Small intestine (tissue), 7 donors: ENCODE data around the gene FNIP2. TPM values are rescaled to one million over a fixed set of nuclear protein-coding genes. Genes with fewer than 3 reads are reported as not detected.
A peak's percentile ranks its signal among the peaks of the same experiment; 100 is the strongest.
"Not testable (repeated sequence)": the region's sequence is repeated elsewhere in the genome, so short reads cannot be mapped to it uniquely, and the experiment has no call there.

Experiments
- DNase-seq, 2 donors: peaks; one replicate each; pipeline versions ENCODE4 v3.0.0 to v3.0.0-alpha.2; 2013
- FAIRE-seq: peaks from 2 replicates; lab custom pipeline; 2012; peaks lifted over from hg19 to GRCh38; lab: Jason Lieb, UNC
- H3K27ac ChIP-seq, 3 donors: one replicate each; pipeline ENCODE4 v1.5.1; 2013; ENCODE audit warnings: low read length in 2 of 3, mild to moderate bottlenecking in 2 of 3, control low read depth in 1 of 3, inconsistent platforms in 1 of 3, low read depth in 1 of 3, moderate library complexity in 1 of 3
- H3K27me3 ChIP-seq, 3 donors: one replicate each; pipeline ENCODE4 v1.6.1; 2013; ENCODE audit warnings: low read length in 3 of 3, inconsistent platforms in 1 of 3; ENCODE audit not compliant: control insufficient read depth in 3 of 3, insufficient read depth in 3 of 3
- H3K36me3 ChIP-seq, 3 donors: one replicate each; pipeline ENCODE4 v1.6.1; 2013; ENCODE audit warnings: low read length in 3 of 3, inconsistent platforms in 1 of 3, low read depth in 1 of 3, mild to moderate bottlenecking in 1 of 3, moderate library complexity in 1 of 3; ENCODE audit not compliant: control insufficient read depth in 3 of 3, insufficient read depth in 2 of 3
- H3K4me1 ChIP-seq, 3 donors: one replicate each; pipeline ENCODE4 v1.6.1; 2013; ENCODE audit warnings: low read length in 2 of 3, inconsistent platforms in 1 of 3, low read depth in 1 of 3, mild to moderate bottlenecking in 1 of 3, moderate library complexity in 1 of 3; ENCODE audit not compliant: control insufficient read depth in 3 of 3, insufficient read depth in 2 of 3
- H3K4me3 ChIP-seq, 3 donors: one replicate each; pipeline ENCODE4 v1.5.1; 2013; ENCODE audit warnings: low read length in 3 of 3, control low read depth in 1 of 3, inconsistent platforms in 1 of 3, low read depth in 1 of 3, mild to moderate bottlenecking in 1 of 3, moderate library complexity in 1 of 3
- H3K9me3 ChIP-seq, 2 donors: one replicate each; pipeline ENCODE4 v1.6.1; 2013; ENCODE audit warnings: low read depth in 1 of 2, low read length in 1 of 2; ENCODE audit not compliant: control insufficient read depth in 2 of 2, insufficient read depth in 1 of 2
- WGBS, 3 donors: extraction: QIAGEN DNeasy Blood & Tissue Kit; methylation state at CpG; one replicate each; pipeline ENCODE4 v1.1.7; 2013; 5-methylcytosine and 5-hydroxymethylcytosine counted together
- polyA plus RNA-seq, 4 donors: library from polyadenylated mRNA; stranded (reverse) in 3 of 4; unstranded in 1 of 4; fragments of 200-250 nt in 3 of 4; fragments of 120-200 nt in 1 of 4; gene quantifications; one replicate each; pipeline versions ENCODE4 v1.2.1 to v1.2.3, GENCODE V29; 2013
- donor health status: healthy with polysubstance abuse.
- donor health status: control.
- donor health status: control.
- donor health status: Bipolar disorder and iron deficiency.
- donor health status: healthy.

Gene FNIP2
- polyA plus RNA-seq, 4 donors = 3.5 to 25.2 (median 6.7) TPM

- DNase-seq (no peak), FAIRE-seq (no peak)
Observed at GRCh38 chr4:158756588-158756987, 12.2 kb upstream of the FNIP2 start.

GRCh38 chr4:158758142-158758541, 10.7 kb upstream of the FNIP2 start:
- 73 to 83% (median 78%) methylated on average over 4 of the region's 4 CpGs for WGBS, 3 donors

More at GRCh38 chr4:158756588-158756987, 12.2 kb upstream of the FNIP2 start:
- H3K4me1 ChIP-seq = no peaks in the 10 kb centered on the region
- no peaks in the 10 kb centered on the region for H3K27me3 ChIP-seq
- H3K27ac ChIP-seq = no peak overlapping the region
- H3K9me3 ChIP-seq = peaks cover 0 to 6% of the 10 kb centered on the region in 2 donors
- H3K4me3 ChIP-seq = no peak overlapping the region
- H3K36me3 ChIP-seq = no peaks in the 10 kb centered on the region

GRCh38 chr4:158758703-158759102, 10.1 kb upstream of the FNIP2 start:
- H3K4me3 ChIP-seq = no peak overlapping the region
- H3K27me3 ChIP-seq = no peaks in the 10 kb centered on the region
- no peaks in the 10 kb centered on the region for H3K4me1 ChIP-seq
- DNase-seq (no peak), FAIRE-seq (no peak)
- H3K27ac ChIP-seq = no peak overlapping the region
- H3K9me3 ChIP-seq = peaks cover 0 to 6% of the 10 kb centered on the region in 2 donors
- no peaks in the 10 kb centered on the region for H3K36me3 ChIP-seq
- 89 to 93% (median 91%) methylated on average over 4 of the region's 4 CpGs for WGBS, 3 donors

More at GRCh38 chr4:158758142-158758541, 10.7 kb upstream of the FNIP2 start:
- DNase-seq = no peak
- H3K36me3 ChIP-seq = no peaks in the 10 kb centered on the region
- no peaks in the 10 kb centered on the region for H3K27me3 ChIP-seq
- no peak overlapping the region for H3K4me3 ChIP-seq
- no peak for FAIRE-seq
- no peaks in the 10 kb centered on the region for H3K4me1 ChIP-seq
- H3K9me3 ChIP-seq = peaks cover 0 to 6% of the 10 kb centered on the region in 2 donors
- no peak overlapping the region for H3K27ac ChIP-seq

- H3K4me1 ChIP-seq, H3K27me3 ChIP-seq, FAIRE-seq, DNase-seq, H3K4me3 ChIP-seq, H3K27ac ChIP-seq, H3K9me3 ChIP-seq, H3K36me3 ChIP-seq: not testable (repeated sequence)
- WGBS, 3 donors = 96 to 99% (median 97%) methylated on average over 18 to 19 of the region's 20 CpGs
Observed at GRCh38 chr4:158759539-158759938, 9.3 kb upstream of the FNIP2 start.

GRCh38 chr4:158760866-158761265, 8.0 kb upstream of the FNIP2 start:
- DNase-seq = no peak
- no peak for FAIRE-seq
- Histone ChIP-seq H3K27ac (no peak overlapping the region), H3K27me3 (no peaks in the 10 kb centered on the region), H3K4me3 (no peak overlapping the region), H3K9me3 (peaks cover 0 to 6% of the 10 kb centered on the region in 2 donors), H3K4me1 (no peaks in the 10 kb centered on the region), H3K36me3 (no peaks in the 10 kb centered on the region)
- 79 to 85% (median 82%) methylated on average over 4 of the region's 4 CpGs for WGBS, 3 donors

- WGBS, 3 donors = 31 to 70% (median 33%) methylated on average over 4 of the region's 4 CpGs
- FAIRE-seq (no peak), DNase-seq (peak in 1 of 2 donors; percentile 45)
Observed at GRCh38 chr4:158762553-158762952, 6.3 kb upstream of the FNIP2 start.

GRCh38 chr4:158763462-158763861, 5.4 kb upstream of the FNIP2 start:
- Histone ChIP-seq H3K27ac (no peak overlapping the region), H3K9me3 (peaks cover 0 to 3% of the 10 kb centered on the region in 2 donors), H3K4me1 (peaks cover 0 to 5% (median 0%) of the 10 kb centered on the region in 3 donors), H3K4me3 (no peak overlapping the region), H3K36me3 (no peaks in the 10 kb centered on the region), H3K27me3 (no peaks in the 10 kb centered on the region)
- FAIRE-seq = no peak
- WGBS, 3 donors = 44 to 47% (median 45%) methylated on average over 2 of the region's 2 CpGs
- DNase-seq = no peak

More at GRCh38 chr4:158762553-158762952, 6.3 kb upstream of the FNIP2 start:
- no peaks in the 10 kb centered on the region for H3K4me1 ChIP-seq
- H3K27me3 ChIP-seq = no peaks in the 10 kb centered on the region
- peaks cover 0 to 3% of the 10 kb centered on the region in 2 donors for H3K9me3 ChIP-seq
- no peak overlapping the region for H3K27ac ChIP-seq
- no peak overlapping the region for H3K4me3 ChIP-seq
- H3K36me3 ChIP-seq = no peaks in the 10 kb centered on the region

GRCh38 chr4:158766434-158767044, 2.3 kb upstream of the FNIP2 start:
- H3K4me1 ChIP-seq = peaks cover 0 to 21% (median 8%) of the 10 kb centered on the region in 3 donors
- 80 to 89% (median 84%) methylated on average over 6 of the region's 6 CpGs for WGBS, 3 donors
- H3K36me3 ChIP-seq = no peaks in the 10 kb centered on the region
- H3K27ac ChIP-seq = no peak overlapping the region
- no peaks in the 10 kb centered on the region for H3K9me3 ChIP-seq
- no peaks in the 10 kb centered on the region for H3K27me3 ChIP-seq
- DNase-seq = no peak
- FAIRE-seq = no peak
- H3K4me3 ChIP-seq = no peak overlapping the region

- H3K36me3 ChIP-seq = no peaks in the 10 kb centered on the region
- WGBS, 3 donors = 38 to 43% (median 43%) methylated on average over 2 of the region's 2 CpGs
- H3K27me3 ChIP-seq = no peaks in the 10 kb centered on the region
- no peak overlapping the region for H3K27ac ChIP-seq
- H3K4me3 ChIP-seq = no peak overlapping the region
- H3K9me3 ChIP-seq = no peaks in the 10 kb centered on the region
- DNase-seq (no peak), FAIRE-seq (no peak)
- H3K4me1 ChIP-seq = peaks cover 0 to 21% (median 10%) of the 10 kb centered on the region in 3 donors
Observed at GRCh38 chr4:158767451-158767850, 1.4 kb upstream of the FNIP2 start.
